Thymus (tissue), 14 donors: ENCODE results near the gene NEURL3. TPM values are rescaled to one million over a fixed set of nuclear protein-coding genes. Genes with fewer than 3 reads are reported as not detected.
"Not testable (repeated sequence)": the region's sequence is repeated elsewhere in the genome, so short reads cannot be mapped to it uniquely, and the experiment has no call there.

Experiments
- DNase-seq, 9 donors: peaks; one replicate each; pipeline ENCODE4 v3.0.0-alpha.2; 2013; ENCODE audit warnings: low spot score in 9 of 9, low read depth in 6 of 9, missing footprints in 1 of 9
- H3K27ac ChIP-seq, 2 donors: one replicate each; pipeline ENCODE4 v1.5.1; 2013; ENCODE audit warnings: control low read depth in 1 of 2, low read depth in 1 of 2, low read length in 1 of 2, mild to moderate bottlenecking in 1 of 2, moderate library complexity in 1 of 2
- H3K27me3 ChIP-seq, 2 donors: one replicate each; pipeline ENCODE4 v1.5.1; 2013; ENCODE audit warnings: low read length in 1 of 2; ENCODE audit not compliant: control insufficient read depth in 2 of 2, insufficient read depth in 1 of 2
- H3K36me3 ChIP-seq, 2 donors: one replicate each; pipeline ENCODE4 v1.5.1; 2013; ENCODE audit warnings: low read length in 1 of 2, mild to moderate bottlenecking in 1 of 2, moderate library complexity in 1 of 2; ENCODE audit not compliant: control insufficient read depth in 2 of 2, insufficient read depth in 2 of 2
- H3K4me1 ChIP-seq, 2 donors: one replicate each; pipeline ENCODE4 v1.5.1; 2013; ENCODE audit warnings: low read length in 2 of 2; ENCODE audit not compliant: control insufficient read depth in 2 of 2, insufficient read depth in 2 of 2
- H3K4me3 ChIP-seq, 2 donors: one replicate each; pipeline ENCODE4 v1.5.1; 2013; ENCODE audit warnings: low read length in 2 of 2, control low read depth in 1 of 2, mild to moderate bottlenecking in 1 of 2
- H3K9me3 ChIP-seq, 2 donors: one replicate each; pipeline ENCODE4 v1.5.1; 2013; ENCODE audit warnings: low read length in 1 of 2, mild to moderate bottlenecking in 1 of 2; ENCODE audit not compliant: control insufficient read depth in 2 of 2, insufficient read depth in 1 of 2
- WGBS: extraction: QIAGEN DNeasy Blood & Tissue Kit; methylation state at CpG from one replicate; pipeline ENCODE4 v1.1.7; 2013; 5-methylcytosine and 5-hydroxymethylcytosine counted together
- long read RNA-seq, 10 donors: transcript quantifications; one replicate each; lab custom pipeline, GENCODE V29; 2026
- polyA plus RNA-seq: library from polyadenylated mRNA; stranded (reverse); fragments of 200-250 nt; gene quantifications from one replicate; pipeline ENCODE4 v1.2.3, GENCODE V29; 2013
- total RNA-seq: library from RNA; stranded (reverse); fragments of 120-200 nt; gene quantifications from one replicate; pipeline ENCODE4 v1.2.4, GENCODE V29; 2013
- donor health status: healthy.

The NEURL3 gene
- 9.0 TPM for total RNA-seq
- polyA plus RNA-seq, result 1.8 TPM
- long read RNA-seq, donor 1, result 0 reads
- long read RNA-seq, donor 2, partial matches to known transcripts, result 191 of 208 reads
- long read RNA-seq, donor 2, other reads (novel, unspliced or antisense), result 13 of 208 reads
- long read RNA-seq, donor 3, partial matches to known transcripts, result 5 of 6 reads
- long read RNA-seq, donor 3, other reads (novel, unspliced or antisense), result 0 of 6 reads
- long read RNA-seq, donor 4, partial matches to known transcripts, result 0 of 1 reads
- long read RNA-seq, donor 4, other reads (novel, unspliced or antisense), result 0 of 1 reads
- long read RNA-seq, donor 5, partial matches to known transcripts, result 0 of 3 reads
- long read RNA-seq, donor 5, other reads (novel, unspliced or antisense), result 0 of 3 reads
- long read RNA-seq, donor 6, result 0 reads
- long read RNA-seq, donor 7, partial matches to known transcripts, result 0 of 1 reads
- long read RNA-seq, donor 7, other reads (novel, unspliced or antisense), result 0 of 1 reads
- long read RNA-seq, donor 8, partial matches to known transcripts, result 0 of 2 reads
- long read RNA-seq, donor 8, other reads (novel, unspliced or antisense), result 0 of 2 reads
- long read RNA-seq, donor 9, result 0 reads
- long read RNA-seq, donor 10, partial matches to known transcripts, result 0 of 1 reads
- long read RNA-seq, donor 10, other reads (novel, unspliced or antisense), result 0 of 1 reads

DNA sequence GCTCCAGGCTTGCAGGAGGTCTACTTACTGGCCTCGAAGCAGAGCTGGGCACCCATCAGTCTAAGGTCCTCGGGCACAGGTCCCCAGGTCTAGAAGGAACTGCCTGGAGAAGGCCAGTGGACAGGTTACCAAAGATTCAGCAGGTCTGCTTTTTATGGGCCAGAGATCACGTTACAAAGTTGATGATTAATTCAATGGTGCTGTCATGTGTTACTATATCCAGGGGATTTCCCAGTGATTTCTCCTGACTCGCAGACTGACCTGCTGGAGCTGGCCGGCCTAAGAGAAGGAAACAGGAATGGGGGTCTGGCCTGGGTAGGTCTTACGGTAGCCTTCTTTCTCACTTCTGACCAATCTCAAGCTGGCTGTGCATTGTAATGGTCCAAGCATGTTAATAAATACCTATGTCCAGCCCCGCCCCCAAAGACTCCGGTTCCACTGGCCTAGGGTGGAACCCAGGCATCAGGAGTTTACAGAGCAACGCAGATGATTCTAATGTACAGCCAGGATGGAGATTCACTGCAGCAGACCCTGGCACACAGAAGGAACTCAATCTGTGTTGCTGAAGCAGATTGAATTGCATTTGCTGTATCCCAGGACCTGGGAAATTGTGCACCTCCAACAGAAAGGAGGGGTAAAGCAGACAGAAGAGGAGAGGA is at the start of gene NEURL3:
NEURL3 (minus strand) TSS at position 127 of the 659 bp plus-strand sequence; CDS start at position 56, 71 bp downstream.
- Histone ChIP-seq H3K9me3 (peaks cover 0 to 4% of the 10 kb centered on the region in 2 donors), H3K4me1 (peaks cover 0 to 37% of the 10 kb centered on the region in 2 donors), H3K4me3 (no peak within 1 kb of the TSS), H3K27ac (peak within 1 kb of the TSS in 1 of 2 donors; percentile 51), H3K27me3 (peaks cover 6 to 51% of the 10 kb centered on the region in 2 donors), H3K36me3 (no peaks in the 10 kb centered on the region)
- WGBS, result 94% methylated on average over 9 of the region's 9 CpGs
- no peak for DNase-seq

- Histone ChIP-seq H3K4me1 (peaks cover 0 to 7% of the 10 kb centered on the region in 2 donors), H3K36me3 (peaks cover 24 to 37% of the 10 kb centered on the region in 2 donors), H3K9me3 (no peaks in the 10 kb centered on the region), H3K27ac (no peak overlapping the region), H3K4me3 (no peak overlapping the region), H3K27me3 (no peaks in the 10 kb centered on the region)
- peak; percentile 24 to 78 (median 47) for DNase-seq
- 44% methylated on average over 35 of the region's 35 CpGs for WGBS
Measured at GRCh38 chr2:96554293-96555145, 49.4 kb upstream of the NEURL3 start.

DNA sequence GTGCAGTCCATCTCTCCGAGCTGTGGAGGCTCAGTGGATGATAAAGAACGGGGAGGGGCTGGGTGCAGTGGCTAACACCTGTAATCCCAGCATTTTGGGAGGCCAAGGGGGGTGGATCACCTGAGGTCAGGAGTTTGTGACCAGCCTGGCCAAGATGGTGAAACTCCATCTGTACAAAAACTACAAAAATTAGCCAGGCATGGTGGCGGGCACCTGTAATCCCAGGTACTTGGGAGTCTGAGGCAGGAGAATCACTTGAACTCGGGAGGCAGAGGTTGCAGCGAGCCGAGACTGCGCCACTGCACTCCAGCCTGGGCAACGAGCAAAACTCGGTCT is 48.8 kb upstream of the NEURL3 start:
- DNase-seq, H3K27me3 ChIP-seq, H3K27ac ChIP-seq, H3K4me1 ChIP-seq, H3K4me3 ChIP-seq, H3K9me3 ChIP-seq: not testable (repeated sequence)
- peaks cover 30 to 43% of the 10 kb centered on the region in 2 donors for H3K36me3 ChIP-seq
- WGBS, result 52% methylated on average over 9 of the region's 9 CpGs

DNA sequence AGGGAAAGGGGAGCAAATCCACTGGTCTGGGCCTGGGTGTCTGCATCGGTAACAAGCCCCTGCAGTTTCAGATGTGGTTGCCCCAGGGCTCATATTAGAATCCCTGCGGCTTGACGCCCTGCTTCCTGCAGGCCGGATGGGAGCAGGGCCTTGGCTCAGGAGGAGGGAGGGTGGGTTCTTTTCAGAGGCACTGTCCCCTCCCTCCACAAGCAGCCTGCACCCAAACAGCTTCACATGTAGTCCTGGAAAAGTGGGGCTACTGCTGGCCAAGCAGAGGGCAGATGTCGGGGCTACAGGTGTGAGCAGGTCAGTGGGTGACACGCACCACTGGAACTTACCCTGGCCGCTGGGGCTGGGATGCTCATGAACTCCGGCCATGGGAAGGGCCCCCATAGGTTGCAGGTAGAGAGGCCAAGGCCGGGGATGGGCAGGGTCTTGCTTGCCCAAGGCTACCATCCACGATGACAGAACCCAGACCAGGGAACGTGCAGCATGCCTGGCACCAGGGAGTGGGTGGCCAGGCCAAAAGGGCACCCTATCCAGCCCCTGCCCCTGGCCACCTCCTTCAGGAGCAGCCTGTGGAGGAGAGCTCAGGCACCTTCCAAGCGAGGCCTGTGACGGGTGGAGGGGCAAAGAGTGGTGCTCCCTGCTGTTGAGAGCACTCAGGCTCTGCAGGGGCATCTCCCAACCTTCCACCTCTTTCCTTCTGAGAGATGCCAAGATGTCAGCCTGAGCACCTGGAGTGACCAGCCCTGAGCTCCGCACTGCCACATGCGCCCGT is 48.2 kb upstream of the NEURL3 start:
- H3K27ac ChIP-seq, result no peak overlapping the region
- H3K27me3 ChIP-seq, result no peaks in the 10 kb centered on the region
- DNase-seq, result no peak
- peaks cover 0 to 7% of the 10 kb centered on the region in 2 donors for H3K4me1 ChIP-seq
- peaks cover 36 to 49% of the 10 kb centered on the region in 2 donors for H3K36me3 ChIP-seq
- WGBS, result 96% methylated on average over 16 of the region's 16 CpGs
- H3K9me3 ChIP-seq, result no peaks in the 10 kb centered on the region
- H3K4me3 ChIP-seq, result no peak overlapping the region

DNA sequence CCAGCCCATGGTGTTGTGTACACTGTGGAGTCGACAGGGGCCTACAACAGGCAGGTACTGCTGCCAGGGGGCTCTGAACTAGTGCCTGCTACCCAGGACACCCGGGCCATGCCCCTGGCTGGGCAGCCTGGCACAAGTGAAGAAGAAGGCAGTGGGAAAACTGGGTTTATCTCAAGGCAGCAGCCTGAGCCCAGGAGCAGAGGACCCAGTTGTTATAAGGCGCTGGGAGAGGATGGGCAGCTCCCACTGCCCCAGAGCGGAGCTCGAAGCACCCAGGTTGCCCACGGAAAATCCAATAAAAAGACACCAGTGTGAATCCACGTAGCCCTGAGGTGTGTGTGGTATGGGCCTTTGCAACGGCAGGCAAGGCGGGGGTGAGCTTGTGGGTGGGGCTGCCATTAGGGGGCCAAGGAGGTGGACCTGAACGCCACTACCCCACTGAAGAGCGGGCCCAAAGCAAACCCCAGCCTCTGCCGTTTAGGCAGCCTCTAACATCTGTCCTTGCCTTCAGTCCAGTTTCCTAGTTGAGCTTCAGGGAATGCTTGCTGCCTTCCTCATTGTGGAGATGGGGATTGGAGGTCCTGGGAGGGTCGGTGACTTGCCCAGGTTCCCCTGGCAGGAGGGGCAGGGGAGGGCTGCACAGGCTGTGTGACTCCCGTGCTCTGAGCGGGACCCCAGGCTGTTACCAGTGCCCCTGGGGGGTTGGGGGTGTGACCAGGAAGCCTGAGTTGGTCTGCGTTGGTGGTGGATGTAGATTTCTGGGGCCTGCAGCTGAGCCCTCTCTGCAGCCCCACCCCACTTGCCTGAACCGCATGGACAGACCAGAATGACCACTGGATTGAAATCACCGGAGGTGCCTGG is 47.4 kb upstream of the NEURL3 start:
- Histone ChIP-seq H3K27me3 (no peaks in the 10 kb centered on the region), H3K4me3 (no peak overlapping the region), H3K36me3 (peaks cover 41 to 49% of the 10 kb centered on the region in 2 donors), H3K27ac (no peak overlapping the region), H3K9me3 (no peaks in the 10 kb centered on the region), H3K4me1 (peaks cover 0 to 7% of the 10 kb centered on the region in 2 donors)
- DNase-seq, result no peak
- WGBS, result 96% methylated on average over 18 of the region's 18 CpGs

- Histone ChIP-seq H3K27ac (no peak overlapping the region), H3K4me3 (no peak overlapping the region), H3K36me3 (peaks cover 47 to 56% of the 10 kb centered on the region in 2 donors), H3K27me3 (no peaks in the 10 kb centered on the region), H3K4me1 (peaks cover 0 to 9% of the 10 kb centered on the region in 2 donors), H3K9me3 (no peaks in the 10 kb centered on the region)
- no peak for DNase-seq
- WGBS, result 98% methylated on average over 25 of the region's 25 CpGs
Measured at GRCh38 chr2:96551605-96552314, 46.6 kb upstream of the NEURL3 start.

- H3K4me1 ChIP-seq, result peaks cover 7 to 17% of the 10 kb centered on the region in 2 donors
- H3K36me3 ChIP-seq, result peaks cover 47 to 56% of the 10 kb centered on the region in 2 donors
- H3K27ac ChIP-seq, result no peak overlapping the region
- 98% methylated on average over 14 of the region's 14 CpGs for WGBS
- no peaks in the 10 kb centered on the region for H3K9me3 ChIP-seq
- H3K4me3 ChIP-seq, result no peak overlapping the region
- DNase-seq, result no peak
- no peaks in the 10 kb centered on the region for H3K27me3 ChIP-seq
Measured at GRCh38 chr2:96550787-96551604, 45.8 kb upstream of the NEURL3 start.
